A549 (cell line): ENCODE data around the gene BAHCC1. TPM values are rescaled to one million over a fixed set of nuclear protein-coding genes. Genes with fewer than 3 reads are reported as not detected.
A peak's percentile ranks its signal among the peaks of the same experiment; 100 is the strongest.

Source experiments
- ATAC-seq, 2 experiments: fragments of 200-7000 bp in 1 of 2; fragments of >200 bp in 1 of 2; cut with Nextera tagmentation in 1 of 2; cut with Tn5 transposase in 1 of 2; 3 replicates each; pipeline versions ENCODE4 v1.8.0 to v1.9.1; 2018 to 2020; ENCODE audit warnings: mild to moderate bottlenecking in 1 of 2, moderate library complexity in 1 of 2
- CTCF ChIA-PET: fragments of 300-600 bp; sonication (Branson Sonifier 250); formaldehyde crosslinking; extraction: SDS; loops from one replicate; lab custom pipeline; 2021; ENCODE audit warnings: antibody characterized with exemption, inconsistent platforms; lab: Yijun Ruan, JAX
- POLR2A ChIA-PET: fragments of 350-600 bp; formaldehyde crosslinking; extraction: SDS; loops from one replicate; lab custom pipeline; 2021; ENCODE audit warnings: antibody characterized with exemption, inconsistent platforms; lab: Yijun Ruan, JAX
- DNase-seq, 2 experiments: peaks; one replicate each; pipeline versions ENCODE4 v3.0.0 to v3.0.0-alpha.2; 2011 to 2016; ENCODE audit warnings: low read depth in 1 of 2, low spot score in 1 of 2
- FAIRE-seq: peaks from 2 replicates; lab custom pipeline; 2011; peaks lifted over from hg19 to GRCh38; lab: Jason Lieb, UNC
- H3K27ac ChIP-seq, 2 experiments: fragments of >200 bp; sonication (Bioruptor Twin); formaldehyde crosslinking; 3 replicates each; pipeline ENCODE4 v1.5.1; 2016 to 2017
- H3K4me1 ChIP-seq: fragments of >200 bp; sonication (Bioruptor Twin); formaldehyde crosslinking; 3 replicates; pipeline ENCODE4 v1.6.1; 2016
- H3K4me2 ChIP-seq: fragments of >200 bp; sonication (Bioruptor Twin); formaldehyde crosslinking; 3 replicates; pipeline ENCODE4 v1.6.1; 2016
- H3K4me3 ChIP-seq: fragments of >200 bp; sonication (Bioruptor Twin); formaldehyde crosslinking; 3 replicates; pipeline ENCODE4 v1.5.1; 2016
- H3K9me3 ChIP-seq: fragments of >200 bp; sonication (Bioruptor Twin); formaldehyde crosslinking; 3 replicates; pipeline ENCODE4 v1.6.1; 2016
- CBX2 ChIP-seq: fragments of 200-600 bp; sonication (generic); IDR thresholded peaks from 2 replicates; pipeline ENCODE4 v1.6.1; 2016; ENCODE audit warnings: low read depth, mild to moderate bottlenecking, borderline replicate concordance
- CEBPB ChIP-seq, 2 experiments: fragments of >200 bp in 1 of 2; sonication (Bioruptor Twin) in 1 of 2; formaldehyde crosslinking in 1 of 2; IDR thresholded peaks; 2 replicates each; pipeline ENCODE4 v1.6.1; 2012 to 2016
- EHF ChIP-seq: fragments of 250-450 bp; sonication (Bioruptor Pico); IDR thresholded peaks from 2 replicates; pipeline ENCODE4 v1.5.0; 2020; ENCODE audit warnings: mild to moderate bottlenecking
- ELK1 ChIP-seq: fragments of 150-350 bp; IDR thresholded peaks from 2 replicates; pipeline ENCODE4 v1.6.1; 2014; ENCODE audit warnings: low read depth, mild to moderate bottlenecking, low read length
- ESRRA ChIP-seq: fragments of 150-350 bp; IDR thresholded peaks from 2 replicates; pipeline ENCODE4 v1.6.1; 2014; ENCODE audit warnings: mild to moderate bottlenecking, low read length, borderline replicate concordance
- FOSB ChIP-seq: fragments of 250-450 bp; sonication (Bioruptor Pico); IDR thresholded peaks from 2 replicates; pipeline ENCODE4 v1.5.0; 2020; ENCODE audit warnings: mild to moderate bottlenecking, moderate library complexity
- HDAC2 ChIP-seq: fragments of 200-600 bp; sonication (generic); IDR thresholded peaks from 2 replicates; pipeline ENCODE4 v1.6.1; 2016
- HEYL ChIP-seq: fragments of 250-450 bp; sonication (Bioruptor Pico); IDR thresholded peaks from 2 replicates; pipeline ENCODE4 v1.8.0; 2021; ENCODE audit warnings: mild to moderate bottlenecking, moderate library complexity
- HOXA7 ChIP-seq: fragments of 250-450 bp; sonication (Bioruptor Pico); IDR thresholded peaks from 2 replicates; pipeline ENCODE4 v1.5.0; 2020; ENCODE audit warnings: mild to moderate bottlenecking, moderate library complexity
- HOXB13 ChIP-seq: fragments of 250-450 bp; sonication (Bioruptor Pico); IDR thresholded peaks from 2 replicates; pipeline ENCODE4 v1.5.0; 2020; ENCODE audit warnings: low read depth, mild to moderate bottlenecking, moderate library complexity
- HOXB5 ChIP-seq: fragments of 250-450 bp; sonication (Bioruptor Pico); IDR thresholded peaks from 2 replicates; pipeline ENCODE4 v1.5.0; 2020; ENCODE audit warnings: mild to moderate bottlenecking, moderate library complexity
- JUN ChIP-seq, 2 experiments: fragments of >200 bp; sonication (Bioruptor Twin); formaldehyde crosslinking; IDR thresholded peaks; 2 replicates in 1 of 2; 3 replicates in 1 of 2; pipeline ENCODE4 v1.6.1; 2016 to 2017
- KDM1A ChIP-seq: fragments of 200-600 bp; sonication (generic); IDR thresholded peaks from 2 replicates; pipeline ENCODE4 v1.6.1; 2016; ENCODE audit warnings: low read depth, mild to moderate bottlenecking
- MAFK ChIP-seq: fragments of 450-650 bp; IDR thresholded peaks from 2 replicates; pipeline ENCODE4 v1.6.1; 2014; ENCODE audit not compliant: partially characterized antibody
- NFE2L2 ChIP-seq: fragments of 150-350 bp; conservative IDR thresholded peaks from 2 replicates; pipeline ENCODE4 v1.6.1; 2014; ENCODE audit warnings: low read length
- PBX3 ChIP-seq: IDR thresholded peaks from 2 replicates; pipeline ENCODE4 v1.6.1; 2012
- RAD21 ChIP-seq, 2 experiments: fragments of >200 bp in 1 of 2; sonication (Bioruptor Twin) in 1 of 2; formaldehyde crosslinking in 1 of 2; IDR thresholded peaks in 1 of 2; conservative IDR thresholded peaks in 1 of 2; 2 replicates in 1 of 2; 3 replicates in 1 of 2; pipeline ENCODE4 v1.6.1; 2012 to 2018; ENCODE audit warnings: inconsistent platforms in 1 of 2
- REST ChIP-seq: fragments of 200-600 bp; sonication (generic); IDR thresholded peaks from 2 replicates; pipeline ENCODE4 v1.6.1; 2016; ENCODE audit warnings: antibody characterized with exemption, mild to moderate bottlenecking, moderate library complexity
- RFX5 ChIP-seq: fragments of 450-650 bp; IDR thresholded peaks from 2 replicates; pipeline ENCODE4 v1.7.1; 2014; ENCODE audit warnings: antibody characterized with exemption, mild to moderate bottlenecking, moderate library complexity
- RNF2 ChIP-seq: fragments of 200-600 bp; sonication (generic); IDR thresholded peaks from 2 replicates; pipeline ENCODE4 v1.6.1; 2016; ENCODE audit warnings: low read depth, mild to moderate bottlenecking, antibody characterized with exemption, moderate library complexity, borderline replicate concordance
- SMC3 ChIP-seq: fragments of >200 bp; sonication (Bioruptor Twin); formaldehyde crosslinking; IDR thresholded peaks from 3 replicates; pipeline ENCODE4 v1.6.1; 2018; ENCODE audit warnings: inconsistent platforms
- SREBF2 ChIP-seq: fragments of 450-650 bp; IDR thresholded peaks from 2 replicates; pipeline ENCODE4 v1.6.1; 2014; ENCODE audit warnings: mild to moderate bottlenecking, moderate library complexity
- TP53 ChIP-seq: fragments of 250-450 bp; sonication (Bioruptor Pico); IDR thresholded peaks from 2 replicates; pipeline ENCODE4 v1.5.0; 2021; ENCODE audit warnings: mild to moderate bottlenecking, moderate library complexity
- ZNF302 ChIP-seq: fragments of 250-450 bp; sonication (Bioruptor Pico); IDR thresholded peaks from 2 replicates; pipeline ENCODE4 v1.9.0; 2021; ENCODE audit warnings: inconsistent platforms, mild to moderate bottlenecking, moderate library complexity
- WGBS: methylation state at CpG from one replicate; pipeline ENCODE4 v1.1.6; 2017; ENCODE audit errors: missing lambda C conversion rate; 5-methylcytosine and 5-hydroxymethylcytosine counted together
- polyA plus RNA-seq, 4 experiments: library from polyadenylated mRNA; depleted of rRNA in 3 of 4; stranded (reverse); fragments of >200 nt; fragmentation: RNase III in 1 of 4; extraction: RNeasy Plus Mini Kit Qiagen cat#74134 plus additional on column Dnase treatment in 1 of 4; gene quantifications; 2 replicates in 3 of 4; 3 replicates in 1 of 4; pipeline ENCODE4 v1.2.3, GENCODE V29; 2011 to 2017
- TF ChIP-seq, protein P1 (sequence below): fragments of 250-450 bp; sonication (Bioruptor Pico); IDR thresholded peaks from 2 replicates; pipeline ENCODE4 v1.5.0; 2020; ENCODE audit warnings: low read depth, mild to moderate bottlenecking, moderate library complexity
- TF ChIP-seq, protein P2 (sequence below): fragments of >200 bp; sonication (Bioruptor Twin); formaldehyde crosslinking; IDR thresholded peaks from 3 replicates; pipeline ENCODE4 v1.5.1; 2016
- TF ChIP-seq, protein P3 (sequence below): IDR thresholded peaks from 2 replicates; pipeline ENCODE4 v1.6.1; 2012; ENCODE audit warnings: low read depth, borderline replicate concordance
- TF ChIP-seq, protein P4 (sequence below): fragments of >200 bp; sonication (Bioruptor Twin); formaldehyde crosslinking; IDR thresholded peaks from 2 replicates; pipeline ENCODE4 v1.6.1; 2016

Gene BAHCC1
- polyA plus RNA-seq, 2 of the 4 experiments (the other 2 are of a cell fraction) = 2.6 to 5.8 TPM

GRCh38 chr17:81503619-81504018, 108.4 kb downstream of the BAHCC1 start:
- CTCF ChIA-PET = interaction anchor here (0.6 to 7.4 kb wide), 6 partner anchors 14 to 249 kb away, joined by 3 to 43 read pairs (median 5); no protein-coding TSS in a partner anchor
- POLR2A ChIA-PET = no interaction called here
- ATAC-seq (no peak), DNase-seq (no peak), FAIRE-seq (no peak)
- Histone ChIP-seq H3K27ac (no peak overlapping the region), H3K4me1 (peaks cover 12% of the 10 kb centered on the region), H3K4me2 (no peak overlapping the region), H3K4me3 (no peak overlapping the region), H3K9me3 (no peaks in the 10 kb centered on the region)
- no peak for TF ChIP-seq ESRRA
- no peak for TF ChIP-seq EHF
- no peak for TF ChIP-seq JUN (IDR thresholded peaks at IDR 0.05)
- no peak for TF ChIP-seq HOXA7 (CRISPR knock-in tag)
- TF ChIP-seq CEBPB (IDR thresholded peaks at IDR 0.05) = no peak
- TF ChIP-seq HOXB5 = no peak
- TF ChIP-seq, protein P1, sequence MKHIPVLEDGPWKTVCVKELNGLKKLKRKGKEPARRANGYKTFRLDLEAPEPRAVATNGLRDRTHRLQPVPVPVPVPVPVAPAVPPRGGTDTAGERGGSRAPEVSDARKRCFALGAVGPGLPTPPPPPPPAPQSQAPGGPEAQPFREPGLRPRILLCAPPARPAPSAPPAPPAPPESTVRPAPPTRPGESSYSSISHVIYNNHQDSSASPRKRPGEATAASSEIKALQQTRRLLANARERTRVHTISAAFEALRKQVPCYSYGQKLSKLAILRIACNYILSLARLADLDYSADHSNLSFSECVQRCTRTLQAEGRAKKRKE (CRISPR knock-in tag) = no peak

DNA sequence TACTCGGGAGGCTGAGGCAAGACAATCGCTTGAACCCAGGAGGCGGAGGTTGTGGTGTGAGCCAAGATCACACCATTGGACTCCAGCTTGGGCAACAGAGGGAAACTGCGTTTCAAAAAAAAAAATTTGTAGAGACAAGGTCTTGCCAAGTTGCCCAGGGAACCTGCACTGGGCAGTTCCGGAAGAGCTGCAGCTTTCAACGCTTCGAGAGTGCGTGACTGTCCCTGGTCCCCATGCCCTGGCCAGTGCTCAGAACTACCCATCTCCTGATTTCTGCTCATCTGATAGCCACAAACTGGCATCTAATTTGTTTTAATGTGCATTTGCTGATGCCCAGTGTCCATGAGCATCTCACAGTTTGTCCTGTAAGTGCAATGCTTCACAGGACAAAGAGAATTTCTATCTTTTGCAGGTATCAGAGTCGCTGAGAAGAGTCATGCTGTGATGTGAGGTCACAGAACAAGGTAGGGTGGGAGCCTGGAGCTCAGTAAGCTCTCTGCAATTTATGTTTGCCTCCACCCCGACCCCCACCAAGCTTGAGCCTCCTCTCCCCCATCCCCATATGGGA, 113.5 kb downstream of the BAHCC1 start:
- Histone ChIP-seq H3K9me3 (no peaks in the 10 kb centered on the region), H3K27ac (peak overlapping the region; percentile 99; a peak in 3 of 6 replicates), H3K4me1 (peaks cover 7% of the 10 kb centered on the region; the same call in 1 of the 3 replicates), H3K4me3 (peak overlapping the region; percentile 83), H3K4me2 (peak overlapping the region; percentile 82)
- ChIA-PET POLR2A (interaction anchor here (0.7 to 4.4 kb wide), 7 partner anchors 9 to 114 kb away, joined by 3 to 19 read pairs (median 5); partner anchors contain the start of gene BAHCC1), CTCF (interaction anchor here (0.6 to 4.9 kb wide), 12 partner anchors 10 to 434 kb away, joined by 3 to 34 read pairs (median 3); no protein-coding TSS in a partner anchor)
- DNase-seq (peak in 1 of 2 experiments; percentile 76), ATAC-seq (no peak), FAIRE-seq (no peak)
- 54% methylated on average over 10 of the region's 10 CpGs for WGBS
- TF ChIP-seq RNF2 (no peak), PBX3 (peak; percentile 65; the same call in 1 of the 2 replicates), RFX5 (no peak), REST (peak; percentile 39; the same call in 1 of the 2 replicates), MAFK (no peak), SREBF2 (no peak), CBX2 (no peak), FOSB (peak; percentile 97), ELK1 (no peak), HDAC2 (no peak), RAD21 (conservative IDR thresholded peaks at IDR 0.05 in 1 of 2, IDR thresholded peaks at IDR 0.05 in 1 of 2) (no peak), TP53 (peak; percentile 88), SMC3 (no peak), HOXB13 (CRISPR knock-in tag) (0 out of 2 replicates have a peak, but pooled peaks have one; percentile 15), NFE2L2 (no peak), HOXA7 (CRISPR knock-in tag) (peak; percentile 98), KDM1A (no peak), HEYL (CRISPR knock-in tag) (no peak), ZNF302 (CRISPR knock-in tag) (no peak; the same call in 1 of the 2 replicates)
- TF ChIP-seq, protein P2, sequence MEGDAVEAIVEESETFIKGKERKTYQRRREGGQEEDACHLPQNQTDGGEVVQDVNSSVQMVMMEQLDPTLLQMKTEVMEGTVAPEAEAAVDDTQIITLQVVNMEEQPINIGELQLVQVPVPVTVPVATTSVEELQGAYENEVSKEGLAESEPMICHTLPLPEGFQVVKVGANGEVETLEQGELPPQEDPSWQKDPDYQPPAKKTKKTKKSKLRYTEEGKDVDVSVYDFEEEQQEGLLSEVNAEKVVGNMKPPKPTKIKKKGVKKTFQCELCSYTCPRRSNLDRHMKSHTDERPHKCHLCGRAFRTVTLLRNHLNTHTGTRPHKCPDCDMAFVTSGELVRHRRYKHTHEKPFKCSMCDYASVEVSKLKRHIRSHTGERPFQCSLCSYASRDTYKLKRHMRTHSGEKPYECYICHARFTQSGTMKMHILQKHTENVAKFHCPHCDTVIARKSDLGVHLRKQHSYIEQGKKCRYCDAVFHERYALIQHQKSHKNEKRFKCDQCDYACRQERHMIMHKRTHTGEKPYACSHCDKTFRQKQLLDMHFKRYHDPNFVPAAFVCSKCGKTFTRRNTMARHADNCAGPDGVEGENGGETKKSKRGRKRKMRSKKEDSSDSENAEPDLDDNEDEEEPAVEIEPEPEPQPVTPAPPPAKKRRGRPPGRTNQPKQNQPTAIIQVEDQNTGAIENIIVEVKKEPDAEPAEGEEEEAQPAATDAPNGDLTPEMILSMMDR = no peak
- TF ChIP-seq, protein P3, sequence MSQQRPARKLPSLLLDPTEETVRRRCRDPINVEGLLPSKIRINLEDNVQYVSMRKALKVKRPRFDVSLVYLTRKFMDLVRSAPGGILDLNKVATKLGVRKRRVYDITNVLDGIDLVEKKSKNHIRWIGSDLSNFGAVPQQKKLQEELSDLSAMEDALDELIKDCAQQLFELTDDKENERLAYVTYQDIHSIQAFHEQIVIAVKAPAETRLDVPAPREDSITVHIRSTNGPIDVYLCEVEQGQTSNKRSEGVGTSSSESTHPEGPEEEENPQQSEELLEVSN = no peak
- TF ChIP-seq, protein P4, sequence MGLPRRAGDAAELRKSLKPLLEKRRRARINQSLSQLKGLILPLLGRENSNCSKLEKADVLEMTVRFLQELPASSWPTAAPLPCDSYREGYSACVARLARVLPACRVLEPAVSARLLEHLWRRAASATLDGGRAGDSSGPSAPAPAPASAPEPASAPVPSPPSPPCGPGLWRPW = no peak
